Fibroblast of peridontal ligament (primary cell): ENCODE results near the gene RUVBL2.
"Not testable (repeated sequence)": the region's sequence is repeated elsewhere in the genome, so short reads cannot be mapped to it uniquely, and the experiment has no call there.

Source experiments
- DNase-seq: peaks from one replicate; pipeline ENCODE4 v3.0.0-alpha.2; 2010; ENCODE audit errors: extremely low read depth

RUVBL2 gene

GRCh38 chr19:49018388-49019241, 24.9 kb downstream of the RUVBL2 start:
- DNase-seq: peak; percentile 2

- peak; percentile 11 for DNase-seq
Measured at GRCh38 chr19:49019242-49019932, 25.7 kb downstream of the RUVBL2 start.

GRCh38 chr19:49020342-49020741, 26.7 kb downstream of the RUVBL2 start:
- DNase-seq: no peak

- peak; percentile 7 for DNase-seq
Measured at GRCh38 chr19:49020931-49021895, 27.5 kb downstream of the RUVBL2 start.

DNA sequence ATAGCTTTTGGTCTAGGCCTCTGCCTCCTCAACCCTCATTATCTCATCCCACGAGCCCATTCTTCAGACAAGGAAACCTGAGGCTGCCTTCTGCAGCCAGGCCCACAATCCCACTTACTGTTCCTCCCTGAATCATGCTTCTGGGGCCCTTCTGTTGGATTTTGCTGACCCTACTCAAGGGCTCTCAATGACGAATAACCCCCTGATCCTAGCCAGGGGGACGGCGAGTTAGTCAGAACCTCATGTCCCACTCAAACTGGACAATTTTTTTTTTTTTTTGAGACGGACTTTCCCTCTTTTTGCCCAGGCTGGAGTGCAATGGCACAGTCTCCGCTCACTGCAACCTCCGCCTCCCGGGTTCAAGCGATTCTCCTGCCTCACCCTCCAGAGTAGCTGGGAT, 28.4 kb downstream of the RUVBL2 start:
- DNase-seq: no peak

DNA sequence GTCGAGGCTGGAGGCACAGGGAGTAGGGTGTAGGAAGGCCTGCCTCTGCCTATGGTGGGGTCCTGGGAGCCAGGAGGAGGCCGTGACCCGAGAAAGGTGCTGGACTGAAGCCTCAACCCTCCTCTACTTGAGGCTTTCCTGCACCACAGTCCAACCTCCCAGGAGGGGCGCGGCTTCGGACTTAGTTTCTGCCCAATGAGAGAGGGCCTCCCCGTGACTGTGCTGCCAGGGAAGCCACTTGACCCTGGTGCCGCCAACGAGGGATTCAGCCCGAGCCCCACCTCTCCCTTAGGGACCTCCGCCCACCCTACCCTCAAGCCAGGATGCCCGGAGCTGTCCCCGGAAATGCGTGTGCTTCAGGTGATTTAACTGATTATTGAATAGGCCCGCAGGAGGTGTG, 30.5 kb downstream of the RUVBL2 start, which contains the start of gene CGB3:
TSS of gene CGB3 (minus strand) at position 101 of the 400 bp plus-strand sequence. CDS start 362 bp downstream, outside the sequence.
- DNase-seq: not testable (repeated sequence)

- not testable (repeated sequence) for DNase-seq
Measured at GRCh38 chr19:49025088-49025487, 31.4 kb downstream of the RUVBL2 start.

DNA sequence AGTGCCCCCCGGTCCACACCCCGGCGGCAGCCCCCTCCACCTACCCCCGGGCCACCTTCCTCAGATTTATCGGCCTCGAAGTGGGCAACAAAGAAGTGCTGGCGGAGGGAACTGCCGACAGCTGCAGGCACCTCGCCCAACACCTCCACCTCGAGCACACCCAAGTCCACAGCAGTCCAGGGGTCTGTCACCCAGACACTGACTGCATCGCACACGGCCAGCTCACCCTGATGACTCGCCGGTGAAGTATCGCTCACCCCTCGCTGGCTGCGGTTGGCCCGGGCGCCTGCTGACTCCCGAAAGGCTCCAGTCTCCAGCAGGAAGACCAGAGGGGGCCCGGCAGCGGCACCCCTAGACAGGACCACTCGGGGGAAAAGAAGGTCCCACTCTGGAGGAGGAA, 31.9 kb downstream of the RUVBL2 start:
- not testable (repeated sequence) for DNase-seq

DNA sequence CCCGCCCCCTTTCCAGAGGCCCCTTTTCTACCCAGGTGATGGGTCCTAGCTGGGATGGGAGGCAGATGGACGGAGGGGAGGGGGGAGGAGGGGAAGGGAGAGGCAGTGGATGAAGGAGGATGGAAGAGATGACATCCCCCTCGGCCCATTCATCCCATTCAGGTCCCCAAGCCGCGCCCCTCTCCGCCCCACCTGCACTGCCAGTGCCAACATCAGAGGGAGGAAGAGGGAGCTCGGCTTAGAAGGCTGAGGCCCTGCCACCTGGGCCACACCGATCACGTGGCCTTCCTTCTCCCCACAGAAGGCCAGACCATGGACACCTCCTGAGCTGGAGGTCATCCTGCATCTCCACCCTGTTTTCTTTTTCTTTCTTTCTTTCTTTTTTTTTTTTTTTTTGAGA, 35.0 kb downstream of the RUVBL2 start:
- not testable (repeated sequence) for DNase-seq

- DNase-seq: not testable (repeated sequence)
Measured at GRCh38 chr19:49029749-49030148, 36.1 kb downstream of the RUVBL2 start.

- DNase-seq: not testable (repeated sequence)
Measured at GRCh38 chr19:49030323-49030722, 36.6 kb downstream of the RUVBL2 start.

- DNase-seq: not testable (repeated sequence)
Measured at GRCh38 chr19:49031642-49032301, 38.1 kb downstream of the RUVBL2 start, which contains the start of gene CGB2. Gene CGB2 (plus strand): TSS chr19:49031890. CDS start chr19:49032096, 206 bp downstream.

- not testable (repeated sequence) for DNase-seq
Measured at GRCh38 chr19:49036815-49037214, 43.1 kb downstream of the RUVBL2 start, which contains the start of gene CGB1. Gene CGB1 (minus strand): TSS chr19:49036895. CDS start chr19:49036711, 184 bp downstream.

DNA sequence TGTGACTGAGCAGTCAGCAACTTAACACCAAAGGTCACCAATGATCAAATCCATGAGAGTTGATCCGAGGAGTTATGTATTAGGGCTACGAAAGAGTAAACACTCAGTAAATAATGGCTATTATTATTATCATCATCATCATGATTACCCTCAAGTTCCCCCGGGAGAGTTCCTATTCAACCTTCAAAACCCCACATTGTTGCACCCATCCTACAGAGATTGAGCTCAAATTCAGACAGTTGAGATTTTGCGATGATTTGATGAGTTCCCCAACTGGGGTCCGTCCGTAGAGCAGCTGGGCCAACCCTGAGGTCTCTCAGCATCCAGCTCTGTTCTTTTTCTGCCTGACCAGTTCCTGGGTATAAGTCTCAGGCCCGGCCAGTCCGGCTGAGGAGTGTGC, 44.4 kb downstream of the RUVBL2 start:
- not testable (repeated sequence) for DNase-seq

DNA sequence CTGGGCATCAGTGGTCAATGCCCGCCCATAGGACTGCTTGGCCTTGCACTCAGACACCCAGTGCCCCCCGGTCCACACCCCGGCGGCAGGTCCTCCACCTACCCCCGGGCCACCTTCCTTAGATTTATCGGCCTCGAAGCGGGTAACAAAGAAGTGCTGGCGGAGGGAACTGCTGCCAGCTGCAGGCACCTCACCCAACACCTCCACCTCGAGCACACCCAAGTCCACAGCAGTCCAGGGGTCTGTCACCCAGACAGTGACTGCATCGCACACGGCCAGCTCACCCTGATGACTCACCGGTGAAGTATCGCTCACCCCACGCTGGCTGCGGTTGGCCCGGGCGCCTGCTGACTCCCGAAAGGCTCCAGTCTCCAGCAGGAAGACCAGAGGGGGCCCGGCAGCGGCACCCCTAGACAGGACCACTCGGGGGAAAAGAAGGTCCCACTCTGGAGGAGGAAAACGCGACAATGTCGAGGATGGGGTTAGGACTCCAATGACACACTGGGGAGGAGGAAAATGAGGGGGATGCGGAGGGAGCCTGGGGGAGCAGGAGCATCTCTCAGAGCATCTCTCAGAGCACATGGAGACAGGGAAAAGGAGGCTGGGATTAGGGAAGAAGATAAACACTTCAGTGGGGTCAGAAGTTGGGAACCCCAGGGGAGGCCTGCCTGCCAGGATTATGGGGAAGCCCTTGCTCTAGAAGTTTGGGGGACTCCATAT, 45.0 kb downstream of the RUVBL2 start:
- not testable (repeated sequence) for DNase-seq

DNA sequence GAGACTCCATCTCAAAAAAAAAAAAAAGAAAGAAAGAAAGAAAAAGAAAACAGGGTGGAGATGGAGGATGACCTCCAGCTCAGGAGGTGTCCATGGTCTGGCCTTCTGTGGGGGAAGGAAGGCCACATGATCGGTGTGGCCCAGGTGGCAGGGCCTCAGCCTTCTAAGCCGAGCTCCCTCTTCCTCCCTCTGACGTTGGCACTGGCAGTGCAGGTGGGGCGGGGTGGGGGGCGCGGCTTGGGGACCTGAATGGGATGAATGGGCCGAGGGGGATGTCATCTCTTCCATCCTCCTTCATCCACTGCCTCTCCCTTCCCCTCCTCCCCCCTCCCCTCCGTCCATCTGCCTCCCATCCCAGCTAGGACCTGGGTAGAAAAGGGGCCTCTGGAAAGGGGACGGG, 46.0 kb downstream of the RUVBL2 start:
- DNase-seq: not testable (repeated sequence)

DNA sequence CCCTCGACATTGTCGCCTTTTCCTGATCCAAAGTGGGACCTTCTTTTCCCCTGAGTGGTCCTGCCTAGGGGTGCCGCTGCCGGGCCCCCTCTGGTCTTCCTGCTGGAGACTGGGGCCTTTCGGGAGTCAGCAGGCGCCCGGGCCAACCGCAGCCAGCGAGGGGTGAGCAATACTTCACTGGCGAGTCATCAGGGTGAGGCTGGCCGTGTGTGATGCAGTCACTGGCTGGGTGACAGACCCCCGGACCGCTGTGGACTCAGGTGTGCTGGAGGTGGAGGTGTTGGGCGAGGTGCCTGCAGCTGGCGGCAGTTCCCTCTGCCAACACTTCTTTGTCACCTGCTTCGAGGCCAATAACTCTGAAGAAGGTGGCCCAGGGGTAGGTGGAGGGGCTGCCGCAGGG, 48.5 kb downstream of the RUVBL2 start:
- DNase-seq: no peak

GRCh38 chr19:49042666-49043065, 49.0 kb downstream of the RUVBL2 start:
- not testable (repeated sequence) for DNase-seq

DNA sequence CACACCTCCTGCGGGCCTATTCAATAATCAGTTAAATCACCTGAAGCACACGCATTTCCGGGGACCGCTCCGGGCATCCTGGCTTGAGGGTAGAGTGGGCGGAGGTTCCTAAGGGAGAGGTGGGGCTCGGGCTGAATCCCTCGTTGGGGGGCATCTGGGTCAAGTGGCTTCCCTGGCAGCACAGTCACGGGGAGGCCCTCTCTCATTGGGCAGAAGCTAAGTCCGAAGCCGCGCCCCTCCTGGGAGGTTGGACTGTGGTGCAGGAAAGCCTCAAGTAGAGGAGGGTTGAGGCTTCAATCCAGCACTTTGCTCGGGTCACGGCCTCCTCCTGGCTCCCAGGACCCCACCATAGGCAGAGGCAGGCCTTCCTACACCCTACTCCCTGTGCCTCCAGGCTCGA, 49.9 kb downstream of the RUVBL2 start, which contains the start of gene CGB5:
TSS of gene CGB5 (plus strand) at position 301 of the 400 bp plus-strand sequence. CDS start 362 bp downstream, outside the sequence.
- not testable (repeated sequence) for DNase-seq

DNA sequence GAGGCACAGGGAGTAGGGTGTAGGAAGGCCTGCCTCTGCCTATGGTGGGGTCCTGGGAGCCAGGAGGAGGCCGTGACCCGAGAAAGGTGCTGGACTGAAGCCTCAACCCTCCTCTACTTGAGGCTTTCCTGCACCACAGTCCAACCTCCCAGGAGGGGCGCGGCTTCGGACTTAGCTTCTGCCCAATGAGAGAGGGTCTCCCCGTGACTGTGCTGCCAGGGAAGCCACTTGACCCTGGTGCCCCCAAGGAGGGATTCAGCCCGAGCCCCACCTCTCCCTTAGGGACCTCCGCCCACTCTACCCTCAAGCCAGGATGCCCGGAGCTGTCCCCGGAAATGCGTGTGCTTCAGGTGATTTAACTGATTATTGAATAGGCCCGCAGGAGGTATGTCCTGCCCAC, 55.3 kb downstream of the RUVBL2 start, which contains the start of gene CGB8:
TSS of gene CGB8 (minus strand) at position 101 of the 400 bp plus-strand sequence. CDS start 372 bp downstream, outside the sequence.
- not testable (repeated sequence) for DNase-seq
